GM12891 (cell line): ENCODE measurements around the gene SLC25A17.

Experiments used
- POLR2A ChIP-seq: IDR thresholded peaks from 2 replicates; pipeline ENCODE4 v1.6.1; 2011; ENCODE audit warnings: low read depth, low read length, control low read depth
- POLR2AphosphoS5 ChIP-seq: IDR thresholded peaks from 2 replicates; pipeline ENCODE4 v1.6.1; 2011; ENCODE audit warnings: low read depth, low read length, control low read depth
- SPI1 ChIP-seq: IDR thresholded peaks from 2 replicates; pipeline ENCODE4 v1.6.1; 2011; ENCODE audit warnings: low read depth, low read length, control low read depth
- TAF1 ChIP-seq: IDR thresholded peaks from 2 replicates; pipeline ENCODE4 v1.6.1; 2011; ENCODE audit warnings: low read depth, low read length, control low read depth

- TF ChIP-seq POLR2A (no peak), POLR2AphosphoS5 (no peak), SPI1 (no peak), TAF1 (no peak)
Measured at GRCh38 chr22:40732999-40733292, 86.2 kb downstream of the SLC25A17 start.
